G401.6 (cell line): ENCODE results near the gene SLIT3.

ENCODE experiments used
- FAIRE-seq: peaks from 2 replicates; lab custom pipeline; 2012; peaks lifted over from hg19 to GRCh38; lab: Jason Lieb, UNC

The SLIT3 gene

DNA sequence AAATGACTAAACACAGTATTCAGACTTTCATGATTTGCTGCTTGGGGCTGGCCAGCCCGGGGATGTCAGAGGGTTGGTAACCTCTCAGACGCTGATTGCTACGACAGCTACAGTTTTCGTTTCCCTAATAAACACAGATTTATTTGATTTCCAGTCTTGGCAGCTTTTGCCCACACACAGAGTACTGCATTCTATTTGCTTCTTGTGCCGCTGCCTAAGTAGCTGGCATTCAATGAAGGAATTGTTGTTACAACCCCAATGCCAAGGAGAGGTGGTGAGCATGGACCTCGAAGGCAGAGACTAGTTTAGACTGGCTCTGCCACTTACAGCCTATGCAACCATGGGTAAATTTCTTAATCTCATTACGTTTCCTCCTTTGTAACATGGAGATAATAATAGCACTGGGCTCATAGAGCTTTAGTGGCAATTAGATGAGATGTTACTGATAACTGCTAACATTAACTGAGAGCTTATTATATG, 474.7 kb downstream of the SLIT3 start:
- FAIRE-seq: no peak

DNA sequence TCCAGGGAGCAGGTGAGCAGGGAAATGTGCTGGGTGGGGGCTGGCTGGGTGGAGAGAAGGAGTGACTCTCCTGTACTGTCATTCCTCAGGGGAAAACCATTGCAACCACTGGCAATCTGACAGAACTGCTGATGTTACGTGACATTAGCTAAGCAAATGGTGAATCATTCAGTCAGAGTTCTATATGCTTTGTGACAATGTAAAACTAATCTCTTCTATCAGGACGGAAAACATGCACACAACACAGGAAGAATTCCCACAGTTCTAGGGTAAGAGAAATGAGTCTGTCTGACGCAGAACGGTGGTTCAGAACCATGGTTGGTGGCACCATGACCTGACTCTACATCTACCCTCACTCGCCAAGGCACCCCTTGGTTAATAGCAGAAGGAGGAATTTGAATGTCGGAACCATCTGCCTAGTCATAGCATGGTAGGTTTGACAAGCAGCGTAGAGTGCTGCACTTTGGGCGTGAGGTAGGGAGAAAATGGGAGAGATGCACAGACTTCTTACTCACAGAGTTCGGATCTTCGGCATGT, 478.1 kb downstream of the SLIT3 start:
- no peak for FAIRE-seq

DNA sequence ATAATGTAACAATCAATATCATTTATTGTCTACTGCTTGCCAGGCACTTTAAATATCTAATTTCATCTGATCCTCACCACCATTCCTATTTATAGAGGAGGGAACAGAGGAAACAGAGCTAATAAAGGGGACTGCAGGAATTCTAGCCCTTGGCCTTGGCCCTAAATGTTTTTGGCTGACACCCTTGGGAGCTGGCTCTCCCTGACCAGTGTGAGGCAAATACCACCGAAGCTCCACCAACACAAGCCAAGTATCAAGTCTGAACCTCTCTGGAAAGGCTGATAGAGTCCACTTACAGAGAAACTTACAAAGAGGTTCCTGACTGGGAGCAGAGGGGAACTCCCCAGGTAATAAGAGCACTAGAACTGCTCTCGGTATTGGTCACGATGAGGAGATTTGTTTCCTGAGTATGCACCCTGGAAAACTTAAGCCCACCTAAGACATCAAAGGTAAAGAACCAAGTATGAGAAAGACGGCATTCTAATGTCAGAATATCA, 478.6 kb downstream of the SLIT3 start:
- FAIRE-seq: no peak

DNA sequence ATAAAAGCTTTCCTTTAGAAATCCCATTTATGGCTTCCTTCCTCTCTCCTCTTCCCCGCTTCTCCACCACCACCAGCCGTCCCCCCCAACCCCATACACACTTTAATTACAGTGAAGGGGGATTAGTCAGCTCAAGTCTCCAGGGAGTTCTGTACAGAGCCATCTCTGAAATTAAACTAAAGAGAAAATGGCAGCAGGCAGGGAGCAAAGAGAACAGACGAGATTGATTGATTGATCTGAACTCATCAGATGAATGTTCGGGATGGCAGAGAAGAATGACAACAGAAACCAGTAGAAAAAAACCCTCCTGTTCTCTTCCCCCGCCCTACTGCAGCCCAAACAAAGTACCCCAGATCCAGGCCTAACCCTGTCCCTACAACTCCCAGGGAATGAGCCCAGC, 480.1 kb downstream of the SLIT3 start:
- FAIRE-seq: no peak

DNA sequence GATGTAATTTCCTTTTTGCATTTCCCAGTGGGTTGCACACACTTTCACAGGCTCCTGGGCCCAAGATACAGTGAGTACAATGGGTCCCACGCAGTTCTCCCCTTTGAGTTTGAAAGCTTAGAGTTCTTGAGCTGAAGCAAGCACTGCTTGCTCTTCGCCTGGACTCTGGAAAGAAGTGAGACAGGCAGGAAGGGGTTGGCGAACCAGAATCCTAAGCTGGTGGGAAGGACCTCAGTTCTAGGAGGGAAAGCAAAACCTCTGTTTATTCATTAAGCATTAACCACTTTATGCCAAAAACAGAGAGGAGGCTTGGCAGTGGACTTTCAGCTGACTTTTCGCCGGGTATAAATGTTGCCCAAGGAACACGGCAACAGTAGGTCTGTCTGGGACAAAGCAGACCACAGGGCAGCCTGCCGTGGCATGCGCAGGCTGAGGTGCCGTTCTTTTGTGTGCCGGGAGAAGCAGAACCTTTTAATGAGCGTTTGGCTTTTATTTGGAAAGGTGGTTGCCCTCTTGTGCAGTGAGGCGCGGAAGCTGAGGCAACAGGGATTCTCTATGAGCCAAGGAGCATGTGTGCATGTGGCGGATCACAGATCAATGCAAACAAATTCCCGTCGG, 481.8 kb downstream of the SLIT3 start:
- no peak for FAIRE-seq

DNA sequence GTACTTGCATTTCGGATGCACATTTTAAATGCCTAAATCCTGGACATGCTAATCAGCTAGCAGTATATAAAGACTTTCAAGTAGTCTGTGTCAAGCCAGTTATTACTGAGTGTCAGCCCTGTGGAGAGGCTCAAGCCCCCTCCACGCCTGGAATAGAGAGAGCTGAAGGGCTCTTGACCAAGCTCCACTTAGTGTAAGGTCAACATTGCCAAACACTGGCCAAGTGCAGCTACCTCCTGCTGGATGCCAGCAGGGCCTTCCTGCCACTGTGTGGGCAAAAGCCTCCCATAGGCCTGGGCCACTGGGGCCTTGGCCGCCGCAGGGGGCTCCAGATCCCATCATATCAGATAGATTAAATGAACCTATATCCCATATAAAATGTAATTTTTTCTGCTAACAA, 482.4 kb downstream of the SLIT3 start:
- no peak for FAIRE-seq

DNA sequence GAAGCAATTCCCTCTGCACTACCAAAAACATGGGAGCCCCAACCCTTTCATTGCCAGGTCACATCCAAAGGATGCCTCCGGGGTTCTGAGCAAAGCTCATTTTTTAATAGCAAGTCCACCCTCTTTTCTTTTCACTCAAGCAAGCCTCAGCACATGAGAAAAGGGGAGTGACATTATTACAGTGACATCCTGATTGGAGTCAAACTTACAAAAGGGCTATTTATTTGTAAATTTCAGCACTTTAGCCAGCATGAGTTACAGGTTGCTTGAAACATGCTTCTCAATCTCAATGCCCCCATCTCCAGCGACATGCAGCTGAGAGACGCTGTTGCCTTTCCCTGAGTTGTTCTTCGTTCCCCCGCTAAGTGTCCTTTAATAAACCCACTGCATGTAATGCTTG, 483.3 kb downstream of the SLIT3 start:
- no peak for FAIRE-seq

DNA sequence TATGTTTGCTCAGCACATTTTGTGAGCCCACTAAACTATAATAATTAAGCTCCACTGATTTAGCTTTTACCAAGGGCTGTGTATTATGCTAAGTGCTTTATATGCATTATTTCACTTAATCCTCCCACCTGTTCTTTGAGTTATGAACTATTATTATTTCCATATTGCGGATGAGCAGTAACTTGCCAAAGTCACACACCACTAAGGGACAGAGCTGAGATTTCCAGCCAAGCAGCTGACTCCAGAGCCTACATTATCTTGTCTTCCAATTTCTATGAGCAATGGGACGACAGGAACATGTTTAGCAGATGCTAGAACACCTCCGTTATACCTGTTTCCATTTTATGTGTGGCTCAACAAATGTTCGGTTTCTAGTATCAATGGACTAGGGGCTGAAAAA, 484.3 kb downstream of the SLIT3 start:
- FAIRE-seq: no peak

DNA sequence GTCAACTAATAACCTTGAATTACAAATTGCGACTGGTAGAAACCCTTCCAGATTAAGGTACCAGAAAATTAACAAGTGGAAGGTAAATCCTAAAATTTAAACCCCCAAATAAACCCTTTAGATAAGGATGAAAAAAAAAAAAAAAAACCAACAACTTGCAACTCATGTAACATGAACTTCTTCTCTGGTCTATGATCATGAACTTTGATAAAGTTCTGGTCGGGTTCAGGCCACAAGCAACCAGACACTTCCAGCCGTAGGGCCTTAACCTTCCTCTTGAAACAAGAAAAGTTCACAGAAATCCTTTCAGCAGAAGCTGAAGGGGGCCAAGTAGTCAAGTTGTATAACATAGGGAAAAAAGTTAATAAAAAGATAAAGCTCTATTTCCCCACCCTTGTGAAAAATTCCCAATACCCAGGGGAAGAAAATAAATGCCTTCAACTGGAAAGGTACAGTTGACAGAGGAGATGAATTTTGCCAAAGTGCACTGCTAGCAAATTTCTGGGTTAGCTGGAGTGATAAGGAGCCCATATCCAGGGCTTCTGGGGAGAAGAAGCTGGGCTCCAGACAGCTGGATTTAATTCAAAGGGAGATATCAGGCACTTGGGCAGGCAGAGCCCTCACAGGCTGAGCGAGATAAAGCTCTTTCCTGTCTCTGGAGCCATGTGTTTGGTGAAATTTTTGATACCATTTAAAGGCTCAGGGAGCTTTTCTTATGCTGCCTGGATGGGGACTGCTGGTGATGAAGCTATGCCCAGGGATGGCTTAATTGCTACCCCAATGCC, 487.6 kb downstream of the SLIT3 start:
- FAIRE-seq: no peak

DNA sequence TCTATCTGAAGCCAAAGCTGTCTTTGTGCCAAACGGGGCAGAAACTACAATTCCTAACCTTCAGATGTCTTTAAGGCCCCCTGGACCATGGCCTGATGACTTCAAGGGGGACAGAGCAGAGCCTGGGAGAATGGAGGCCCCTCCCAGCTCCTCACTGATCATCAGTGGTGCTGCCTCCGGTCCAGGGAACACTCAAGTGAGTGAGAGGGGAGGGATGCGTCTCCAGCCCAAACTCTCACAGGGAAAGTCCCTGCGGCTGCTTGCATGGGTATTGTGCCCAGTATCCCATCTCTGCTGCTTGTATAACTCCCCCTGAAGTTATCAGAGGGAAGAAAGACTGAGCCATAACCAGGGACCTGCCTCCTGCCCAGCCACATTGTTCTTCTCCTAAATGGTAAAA, 490.3 kb downstream of the SLIT3 start:
- FAIRE-seq: no peak

DNA sequence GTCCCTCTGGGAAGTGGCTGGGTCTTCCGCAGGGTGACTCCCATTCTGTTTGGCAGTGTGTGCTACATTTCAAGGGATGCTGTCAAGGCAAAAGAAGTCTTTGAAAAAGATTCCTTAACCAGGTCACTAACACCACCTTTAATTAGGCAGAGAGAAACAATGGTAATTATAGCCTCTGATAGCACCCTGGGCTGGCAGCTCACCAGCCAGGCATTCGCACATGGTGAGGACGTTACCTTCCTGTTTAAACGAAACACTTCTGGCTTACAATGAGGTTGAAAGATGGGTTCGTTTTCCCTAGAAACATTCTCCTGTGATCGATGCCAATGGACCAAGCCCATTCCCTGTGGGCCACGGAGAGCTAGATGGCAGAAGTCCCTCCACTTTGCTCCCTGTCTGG, 491.7 kb downstream of the SLIT3 start:
- no peak for FAIRE-seq

DNA sequence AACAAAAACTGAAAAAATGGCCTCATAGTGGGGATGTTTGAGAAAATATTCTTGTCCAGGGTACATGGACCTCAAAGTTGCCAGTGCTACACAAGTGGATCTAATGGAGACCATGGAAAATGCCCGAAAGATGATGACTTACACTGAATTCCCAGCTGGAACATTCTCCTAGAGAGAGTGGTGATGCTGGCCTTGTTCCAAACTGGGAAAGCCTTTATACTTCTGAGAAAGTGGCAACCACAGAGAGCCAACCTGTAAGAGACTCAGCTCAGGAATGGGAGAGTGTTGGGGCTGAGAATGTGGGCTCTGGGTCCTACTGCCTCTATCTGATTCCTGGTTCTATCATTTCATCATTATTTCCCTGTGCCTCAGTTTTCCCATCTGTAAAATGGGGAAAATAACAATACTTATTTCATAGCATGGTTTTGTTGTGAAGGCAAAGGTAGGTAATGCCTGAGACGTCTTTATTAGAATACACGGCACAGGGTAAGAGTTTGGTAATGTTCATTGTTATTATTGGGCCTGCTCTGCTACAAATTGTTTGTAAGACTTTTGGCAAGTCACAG, 492.8 kb downstream of the SLIT3 start:
- no peak for FAIRE-seq

DNA sequence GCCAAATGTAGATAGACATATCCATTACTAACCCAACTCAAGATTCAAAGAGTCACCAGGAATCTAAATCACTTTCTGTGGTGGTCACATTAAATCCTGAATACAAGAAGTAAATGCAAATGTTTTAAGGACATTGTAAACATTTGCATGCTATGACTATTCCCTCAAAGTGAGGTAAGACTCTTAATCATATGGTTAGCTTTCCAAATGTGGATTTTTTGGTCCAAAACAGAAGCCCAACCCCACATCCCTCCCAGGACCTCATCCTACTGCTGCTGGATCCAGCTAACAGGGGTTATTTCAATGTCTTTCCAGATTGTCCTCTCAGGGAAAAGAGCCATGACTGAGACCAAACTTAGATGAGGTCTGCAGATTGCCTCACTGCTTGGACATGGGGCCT, 493.7 kb downstream of the SLIT3 start:
- FAIRE-seq: no peak

DNA sequence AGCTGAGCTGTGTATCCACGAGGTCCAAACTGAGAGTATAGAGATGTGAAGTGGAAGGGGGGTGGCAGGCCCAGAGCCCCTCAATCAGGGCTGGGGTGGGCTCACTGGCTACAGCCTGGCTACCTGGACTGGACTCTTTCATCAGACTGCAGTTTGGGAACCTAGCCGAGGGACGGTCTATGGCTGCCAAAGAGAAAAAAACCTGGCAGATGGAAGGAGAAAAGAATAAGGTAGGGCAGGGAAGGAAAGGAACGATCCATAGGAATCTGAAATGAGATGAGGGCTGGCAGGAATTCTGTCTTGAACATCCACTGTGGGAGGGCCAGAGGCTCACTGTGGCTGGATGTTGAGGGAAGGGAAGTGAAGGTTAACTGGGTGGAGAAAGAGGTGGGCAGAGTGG, 497.4 kb downstream of the SLIT3 start:
- no peak for FAIRE-seq

DNA sequence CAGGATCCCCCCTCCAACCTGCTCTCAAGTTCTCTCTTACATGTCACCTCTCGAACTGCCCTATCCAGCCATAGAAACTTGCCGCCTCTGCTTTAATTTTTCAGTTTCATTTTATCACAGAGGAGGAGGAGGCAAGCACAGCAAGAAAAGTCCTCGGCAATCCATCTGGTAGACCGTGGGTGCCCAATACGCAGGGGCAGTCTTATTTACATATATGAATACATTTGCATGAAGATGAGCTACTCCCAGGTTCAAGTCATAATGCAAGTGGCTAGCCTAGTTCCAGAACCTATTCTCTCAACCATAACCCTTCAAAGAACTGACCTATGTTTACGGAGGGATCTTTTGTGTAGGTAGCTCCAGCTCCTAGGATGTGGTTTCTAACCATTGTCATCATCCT, 498.6 kb downstream of the SLIT3 start:
- no peak for FAIRE-seq

DNA sequence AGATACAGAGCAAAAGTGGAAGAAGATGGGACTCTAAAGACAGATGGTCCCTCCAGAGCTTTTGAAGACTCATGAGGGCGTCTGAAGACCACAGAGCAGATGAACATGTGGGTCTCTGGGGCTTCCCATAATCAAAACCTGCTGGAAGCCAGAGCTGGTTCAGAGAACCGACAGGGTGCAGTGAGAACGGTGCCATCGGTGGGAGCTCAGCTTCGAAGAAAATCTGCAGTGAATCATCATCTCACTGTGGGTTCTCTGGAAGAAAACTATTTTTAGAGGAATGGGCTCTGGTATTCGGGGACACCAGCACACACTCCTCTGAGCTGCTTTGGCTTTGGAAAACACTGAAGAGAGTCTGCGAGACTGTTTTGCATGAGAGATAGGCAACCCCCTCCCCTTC, 499.4 kb downstream of the SLIT3 start:
- no peak for FAIRE-seq

DNA sequence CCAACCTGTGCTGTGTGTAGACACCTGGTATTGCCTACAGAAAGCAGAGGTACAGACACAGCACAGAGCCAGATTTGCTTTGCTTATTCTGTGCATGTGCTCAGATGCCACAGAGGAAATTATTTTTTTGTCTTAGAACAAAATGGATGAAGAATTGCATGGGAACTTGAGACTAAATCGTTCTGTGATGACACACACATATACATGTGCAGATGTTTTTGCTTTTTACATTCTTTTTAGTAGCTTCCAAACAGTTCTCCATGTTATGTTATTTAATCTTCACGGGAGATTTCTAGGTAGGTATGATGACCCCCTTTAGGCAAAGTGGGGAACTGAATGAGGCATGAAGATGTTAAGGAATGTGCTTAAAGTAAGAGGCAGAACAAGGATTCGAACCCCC, 500.2 kb downstream of the SLIT3 start:
- no peak for FAIRE-seq

DNA sequence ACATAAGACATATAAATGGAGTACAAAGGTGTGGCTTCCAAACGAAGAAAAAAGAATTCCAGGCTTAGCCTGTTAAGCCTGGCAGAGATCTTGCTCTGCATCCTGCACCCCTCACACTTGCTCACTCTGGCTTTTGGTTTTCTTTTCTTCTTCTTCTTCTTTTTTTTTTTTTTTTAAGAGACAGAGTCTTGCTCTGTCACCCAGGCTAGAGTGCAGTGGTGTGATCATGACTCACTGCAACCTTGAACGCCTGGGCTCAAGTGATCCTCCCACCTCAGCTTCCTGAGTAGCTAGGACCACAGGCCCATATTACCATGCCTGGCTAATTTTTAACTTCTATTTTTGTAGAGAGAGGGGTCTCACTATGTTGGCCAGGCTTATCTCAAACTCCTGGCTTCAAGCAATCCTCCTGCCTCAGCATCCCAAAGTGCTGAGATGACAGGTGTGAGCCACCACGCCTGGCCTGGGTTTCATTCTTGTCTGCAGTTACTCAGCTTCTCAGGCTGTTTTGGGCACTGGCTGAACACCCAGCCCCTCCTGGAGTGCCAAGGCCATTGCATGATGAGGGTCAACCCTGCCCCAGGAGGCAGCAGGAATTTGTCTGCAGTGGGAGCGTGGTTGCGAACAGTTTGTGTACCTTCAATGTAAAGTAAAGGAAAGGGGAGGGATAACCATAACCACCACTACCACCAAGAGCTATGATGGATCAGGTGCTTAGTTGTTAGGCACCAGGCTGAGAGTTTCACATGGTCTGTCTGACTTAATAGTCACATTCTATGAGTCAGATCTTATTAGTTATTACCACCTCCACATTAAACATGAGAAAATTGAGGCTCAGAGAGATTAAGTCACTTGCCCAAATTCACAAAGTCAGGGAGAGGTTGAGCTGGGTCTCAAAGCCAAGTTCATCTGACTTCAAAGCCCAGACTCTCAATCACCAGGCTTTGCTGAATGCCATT, 502.6 kb downstream of the SLIT3 start:
- no peak for FAIRE-seq

DNA sequence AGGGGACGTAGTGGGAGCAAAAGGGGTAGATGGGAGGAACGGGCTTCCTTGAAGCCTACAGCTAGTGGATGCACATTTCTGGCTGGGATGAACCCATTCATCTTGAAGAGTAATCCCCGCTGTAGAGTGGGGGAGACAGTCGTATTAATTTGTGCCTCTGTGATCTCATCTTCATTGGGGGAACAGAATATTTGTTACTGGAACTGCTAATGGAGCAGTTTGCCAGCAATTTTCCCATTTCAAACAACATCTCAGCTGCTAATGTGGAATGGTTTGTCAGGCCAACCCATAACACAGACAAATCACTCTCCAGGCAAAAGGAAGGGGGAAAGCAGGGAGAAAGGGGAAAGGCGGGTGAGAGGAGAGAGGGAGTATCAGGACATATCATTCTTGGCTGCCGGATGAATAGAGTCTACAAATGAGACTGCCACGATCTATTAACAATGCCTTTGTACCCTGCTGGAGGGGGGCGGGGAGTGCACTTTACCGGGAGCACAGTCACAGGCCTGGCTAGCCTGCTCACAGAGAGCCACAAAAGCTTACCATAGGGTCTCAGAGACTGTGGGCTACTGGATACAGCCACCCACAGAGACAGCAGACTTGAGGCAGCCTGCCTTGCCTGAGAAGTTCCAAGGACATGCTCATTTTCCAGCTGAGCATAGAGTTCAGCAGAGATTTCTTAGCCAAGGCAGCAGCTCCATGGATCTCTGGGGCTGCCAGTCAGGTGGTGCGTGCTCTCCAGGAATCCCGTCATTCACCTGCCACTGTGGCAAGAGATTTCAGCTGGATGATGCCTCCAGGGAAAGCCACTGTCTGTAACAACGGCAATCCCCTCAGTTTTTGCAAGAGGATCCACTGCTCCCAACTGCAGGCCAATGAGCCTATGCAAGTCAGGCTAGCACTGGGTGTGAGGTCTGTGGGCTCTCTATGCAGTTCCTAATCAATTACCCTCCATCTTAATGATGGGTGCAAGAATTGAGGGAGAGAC, 504.1 kb downstream of the SLIT3 start:
- no peak for FAIRE-seq

DNA sequence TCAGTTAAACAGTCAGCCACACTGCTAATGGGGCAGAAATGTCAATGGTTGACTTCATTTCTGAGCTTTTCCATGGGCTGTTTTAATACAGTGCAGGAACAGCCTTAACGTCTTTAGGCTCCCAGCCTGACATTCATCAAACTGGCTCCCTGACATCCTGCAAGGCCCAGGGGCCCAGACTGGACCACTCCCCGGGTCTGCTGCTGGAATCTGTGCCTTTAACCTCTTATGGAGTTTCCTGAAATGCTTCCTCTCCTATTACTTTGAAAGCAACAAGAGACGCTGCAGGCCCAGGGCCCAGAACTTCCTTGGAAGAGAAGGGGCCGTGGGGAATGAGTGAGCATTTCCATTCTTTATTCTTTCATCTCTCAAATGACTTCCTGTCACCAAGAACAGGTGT, 504.9 kb downstream of the SLIT3 start:
- no peak for FAIRE-seq
